Endothelial cell of umbilical vein (primary cell): Measurements from ENCODE around the gene GADD45A.

Source experiments
- POLR2A ChIP-seq: IDR thresholded peaks from 2 replicates; pipeline ENCODE4 v1.6.1; 2012; ENCODE audit warnings: low read depth, mild to moderate bottlenecking, control low read depth, low read length
- POLR2AphosphoS5 ChIP-seq: IDR thresholded peaks from 2 replicates; pipeline ENCODE4 v1.6.1; 2012; ENCODE audit warnings: low read depth, mild to moderate bottlenecking, control low read depth, low read length, moderate library complexity; ENCODE audit not compliant: insufficient read depth
- TF ChIP-seq, protein P1 (sequence below), 2 donors: IDR thresholded peaks; 1 replicate in 1 of 2; 2 replicates in 1 of 2; pipeline ENCODE4 v1.5.1; 2011; ENCODE audit warnings: low read length in 2 of 2, mild to moderate bottlenecking in 2 of 2, moderate library complexity in 2 of 2, control low read depth in 1 of 2, inconsistent platforms in 1 of 2, low read depth in 1 of 2; ENCODE audit not compliant: insufficient read depth in 1 of 2; ENCODE audit errors: extremely low read depth in 1 of 2
- TF ChIP-seq, protein P2 (sequence below): IDR thresholded peaks from 2 replicates; pipeline ENCODE4 v1.6.1; 2011; ENCODE audit not compliant: insufficient read depth, insufficient read length

DNA sequence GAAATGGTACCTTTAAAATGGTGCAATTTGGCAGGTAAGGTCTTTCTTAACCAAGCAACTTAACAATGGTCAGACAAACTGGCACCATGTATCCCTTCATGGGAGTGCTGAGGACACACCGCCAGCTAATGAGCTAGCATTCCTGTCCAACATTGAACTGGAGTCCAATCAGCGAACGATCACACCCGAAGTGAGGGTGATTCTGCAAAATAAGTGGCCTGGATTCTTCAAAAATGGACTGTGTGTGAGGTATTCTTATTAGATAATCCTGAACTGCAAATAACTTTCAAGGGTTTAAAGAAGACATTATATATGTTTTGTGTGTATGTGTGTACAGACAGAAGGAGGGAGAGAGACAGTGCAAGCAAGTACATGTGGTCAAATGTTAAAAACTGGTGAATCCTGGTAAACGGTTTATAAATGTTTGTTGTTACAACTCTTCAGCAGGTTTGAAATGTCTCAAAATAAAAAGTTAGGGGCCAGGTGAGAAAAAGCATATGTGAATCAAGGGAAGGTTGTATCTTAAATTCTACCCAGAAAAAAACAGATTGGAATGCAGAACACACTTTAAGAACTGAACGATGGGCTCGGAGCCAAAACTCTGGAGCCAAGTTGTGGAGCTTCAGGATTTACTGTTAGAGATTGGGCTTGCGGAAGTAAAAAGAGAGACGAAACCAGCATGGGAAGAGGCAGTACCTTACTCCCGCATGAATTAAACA is 20.9 kb downstream of the GADD45A start:
- TF ChIP-seq POLR2AphosphoS5 (no peak), POLR2A (no peak)
- TF ChIP-seq, protein P1, sequence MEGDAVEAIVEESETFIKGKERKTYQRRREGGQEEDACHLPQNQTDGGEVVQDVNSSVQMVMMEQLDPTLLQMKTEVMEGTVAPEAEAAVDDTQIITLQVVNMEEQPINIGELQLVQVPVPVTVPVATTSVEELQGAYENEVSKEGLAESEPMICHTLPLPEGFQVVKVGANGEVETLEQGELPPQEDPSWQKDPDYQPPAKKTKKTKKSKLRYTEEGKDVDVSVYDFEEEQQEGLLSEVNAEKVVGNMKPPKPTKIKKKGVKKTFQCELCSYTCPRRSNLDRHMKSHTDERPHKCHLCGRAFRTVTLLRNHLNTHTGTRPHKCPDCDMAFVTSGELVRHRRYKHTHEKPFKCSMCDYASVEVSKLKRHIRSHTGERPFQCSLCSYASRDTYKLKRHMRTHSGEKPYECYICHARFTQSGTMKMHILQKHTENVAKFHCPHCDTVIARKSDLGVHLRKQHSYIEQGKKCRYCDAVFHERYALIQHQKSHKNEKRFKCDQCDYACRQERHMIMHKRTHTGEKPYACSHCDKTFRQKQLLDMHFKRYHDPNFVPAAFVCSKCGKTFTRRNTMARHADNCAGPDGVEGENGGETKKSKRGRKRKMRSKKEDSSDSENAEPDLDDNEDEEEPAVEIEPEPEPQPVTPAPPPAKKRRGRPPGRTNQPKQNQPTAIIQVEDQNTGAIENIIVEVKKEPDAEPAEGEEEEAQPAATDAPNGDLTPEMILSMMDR (IDR thresholded peaks at IDR 0.05; ENCODE audit: extremely low read depth in 1 of 2, insufficient read depth in 1 of 2, low read depth in 1 of 2, low read length in 2 of 2): no peak
- TF ChIP-seq, protein P2, sequence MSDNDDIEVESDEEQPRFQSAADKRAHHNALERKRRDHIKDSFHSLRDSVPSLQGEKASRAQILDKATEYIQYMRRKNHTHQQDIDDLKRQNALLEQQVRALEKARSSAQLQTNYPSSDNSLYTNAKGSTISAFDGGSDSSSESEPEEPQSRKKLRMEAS: no peak
